ENCODE measurements around the gene ZBTB21.

Gene ZBTB21

GRCh38 chr21:42038826-42039425 is 28.8 kb upstream of the ZBTB21 start:
- Histone ChIP-seq H3F3A (ENCODE audit: control insufficient read depth, insufficient read depth) (no peaks in the 10 kb centered on the region), H3K9me3 (ENCODE audit: control insufficient read depth, insufficient read depth, low read length) (no peaks in the 10 kb centered on the region), H3K4me2 (ENCODE audit: low read length) (no peak overlapping the region), H3K36me3 (ENCODE audit: control insufficient read depth, low read length) (no peaks in the 10 kb centered on the region), H3K27me3 (ENCODE audit: control insufficient read depth, low read length) (no peaks in the 10 kb centered on the region), H3K4me1 (ENCODE audit: control insufficient read depth, low read length) (peaks cover 7% of the 10 kb centered on the region; the same call in 1 of the 2 replicates), H3K79me2 (ENCODE audit: control insufficient read depth, low read length) (no peaks in the 10 kb centered on the region), H3K9me2 (replicated peaks; ENCODE audit: control insufficient read depth, low read length) (no peaks in the 10 kb centered on the region), H4K20me1 (ENCODE audit: control insufficient read depth, insufficient read depth, low read depth, low read length) (no peaks in the 10 kb centered on the region), H3K4me3 (ENCODE audit: low read length) (no peak overlapping the region), H3K27ac (ENCODE audit: low read depth, low read length) (no peak overlapping the region)
- no peak for TF ChIP-seq CTCF (IDR thresholded peaks at IDR 0.05; ENCODE audit: low read depth, low read length, poor library complexity, severe bottlenecking)
- no peak for TF ChIP-seq EZH2phosphoT487 (IDR thresholded peaks at IDR 0.05; ENCODE audit: borderline replicate concordance, low read length)

GRCh38 chr21:42038393-42038792 is 28.2 kb upstream of the ZBTB21 start:
- Histone ChIP-seq H3K4me1 (ENCODE audit: control insufficient read depth, low read length) (peaks cover 7% of the 10 kb centered on the region; the same call in 1 of the 2 replicates), H3K79me2 (ENCODE audit: control insufficient read depth, low read length) (no peaks in the 10 kb centered on the region), H3F3A (ENCODE audit: control insufficient read depth, insufficient read depth) (no peaks in the 10 kb centered on the region), H4K20me1 (ENCODE audit: control insufficient read depth, insufficient read depth, low read depth, low read length) (no peaks in the 10 kb centered on the region), H3K27ac (ENCODE audit: low read depth, low read length) (no peak overlapping the region), H3K9me3 (ENCODE audit: control insufficient read depth, insufficient read depth, low read length) (no peaks in the 10 kb centered on the region), H3K4me2 (ENCODE audit: low read length) (no peak overlapping the region), H3K4me3 (ENCODE audit: low read length) (no peak overlapping the region), H3K27me3 (ENCODE audit: control insufficient read depth, low read length) (no peaks in the 10 kb centered on the region), H3K36me3 (ENCODE audit: control insufficient read depth, low read length) (no peaks in the 10 kb centered on the region), H3K9me2 (replicated peaks; ENCODE audit: control insufficient read depth, low read length) (no peaks in the 10 kb centered on the region)
- TF ChIP-seq EZH2phosphoT487 (IDR thresholded peaks at IDR 0.05; ENCODE audit: borderline replicate concordance, low read length) (no peak), CTCF (IDR thresholded peaks at IDR 0.05; ENCODE audit: low read depth, low read length, poor library complexity, severe bottlenecking) (no peak)

GRCh38 chr21:42037943-42038342 is 27.8 kb upstream of the ZBTB21 start:
- Histone ChIP-seq H3K36me3 (ENCODE audit: control insufficient read depth, low read length) (no peaks in the 10 kb centered on the region), H3K4me3 (ENCODE audit: low read length) (no peak overlapping the region), H3K27ac (ENCODE audit: low read depth, low read length) (no peak overlapping the region), H3K9me2 (replicated peaks; ENCODE audit: control insufficient read depth, low read length) (no peaks in the 10 kb centered on the region), H3K27me3 (ENCODE audit: control insufficient read depth, low read length) (no peaks in the 10 kb centered on the region), H3K4me2 (ENCODE audit: low read length) (no peak overlapping the region), H4K20me1 (ENCODE audit: control insufficient read depth, insufficient read depth, low read depth, low read length) (no peaks in the 10 kb centered on the region), H3K79me2 (ENCODE audit: control insufficient read depth, low read length) (no peaks in the 10 kb centered on the region), H3K9me3 (ENCODE audit: control insufficient read depth, insufficient read depth, low read length) (no peaks in the 10 kb centered on the region), H3F3A (ENCODE audit: control insufficient read depth, insufficient read depth) (no peaks in the 10 kb centered on the region), H3K4me1 (ENCODE audit: control insufficient read depth, low read length) (peaks cover 7% of the 10 kb centered on the region; the same call in 1 of the 2 replicates)
- TF ChIP-seq EZH2phosphoT487 (IDR thresholded peaks at IDR 0.05; ENCODE audit: borderline replicate concordance, low read length) = no peak
- no peak for TF ChIP-seq CTCF (IDR thresholded peaks at IDR 0.05; ENCODE audit: low read depth, low read length, poor library complexity, severe bottlenecking)

Data from DOHH2 (cell line).